ENCODE measurements around the gene SLC9B2. TPM values are rescaled to one million over a fixed set of nuclear protein-coding genes. Genes with fewer than 3 reads are reported as not detected.
"Not testable (repeated sequence)": the region's sequence is repeated elsewhere in the genome, so short reads cannot be mapped to it uniquely, and the experiment has no call there.

The SLC9B2 gene
- total RNA-seq, 1 experiment from 2014 or later: 4.0 TPM

GRCh38 chr4:103019308-103020124 is 57.0 kb downstream of the SLC9B2 start, which contains the start of gene SLC9B1:
Gene SLC9B1 (minus strand): TSS chr4:103019705. CDS start chr4:102991711, 27,994 bp downstream.
- DNase-seq (ENCODE audit: low read depth): peak; percentile 95

DNA sequence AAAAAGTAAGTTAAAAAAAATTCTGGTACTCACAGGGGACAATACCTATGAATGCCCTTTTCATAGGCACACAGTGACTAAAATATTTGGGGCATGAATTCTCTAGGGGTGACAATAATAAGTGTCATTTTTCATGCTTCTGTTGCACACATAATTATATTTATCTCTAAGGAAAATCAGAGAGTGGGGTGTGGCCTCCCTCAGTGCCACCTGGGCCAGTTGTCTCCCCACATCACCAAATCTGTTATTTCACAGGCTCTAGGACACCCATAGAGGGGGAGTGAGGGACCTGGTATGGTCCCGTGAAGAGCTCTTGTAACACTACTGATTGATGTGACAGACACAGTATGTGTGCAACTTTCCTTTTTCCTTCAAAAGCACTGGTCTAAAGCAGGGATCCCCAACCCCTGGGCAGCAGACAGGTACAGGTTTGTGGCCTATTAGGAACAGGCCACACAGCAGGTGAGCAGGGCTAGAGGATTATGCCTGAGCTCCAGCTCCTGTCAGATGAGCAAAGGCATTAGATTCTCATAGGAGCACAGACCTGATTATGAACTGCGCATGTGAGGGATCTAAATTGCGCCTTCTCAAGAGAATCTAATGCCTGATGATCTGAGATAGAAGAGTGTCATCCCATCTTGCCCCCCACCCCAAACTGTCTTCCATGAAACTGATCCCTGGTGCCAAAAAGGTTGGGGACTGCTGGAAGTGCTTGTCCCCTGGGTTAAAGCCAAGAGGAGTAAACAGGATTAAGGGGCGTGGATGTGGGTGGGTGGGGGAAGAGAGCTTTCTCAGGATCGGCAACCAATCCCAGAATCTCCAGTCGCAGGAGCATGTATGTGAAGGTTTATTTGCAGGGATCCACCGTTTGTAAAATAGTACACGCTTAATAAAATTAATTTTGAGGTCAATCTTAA is 57.9 kb downstream of the SLC9B2 start:
- DNase-seq (ENCODE audit: low read depth): peak; percentile 0

- no peak for DNase-seq (ENCODE audit: low read depth)
Observed at GRCh38 chr4:103012551-103012950, 64.0 kb downstream of the SLC9B2 start.

- DNase-seq (ENCODE audit: low read depth): peak; percentile 54
Observed at GRCh38 chr4:103012060-103012459, 64.5 kb downstream of the SLC9B2 start.

DNA sequence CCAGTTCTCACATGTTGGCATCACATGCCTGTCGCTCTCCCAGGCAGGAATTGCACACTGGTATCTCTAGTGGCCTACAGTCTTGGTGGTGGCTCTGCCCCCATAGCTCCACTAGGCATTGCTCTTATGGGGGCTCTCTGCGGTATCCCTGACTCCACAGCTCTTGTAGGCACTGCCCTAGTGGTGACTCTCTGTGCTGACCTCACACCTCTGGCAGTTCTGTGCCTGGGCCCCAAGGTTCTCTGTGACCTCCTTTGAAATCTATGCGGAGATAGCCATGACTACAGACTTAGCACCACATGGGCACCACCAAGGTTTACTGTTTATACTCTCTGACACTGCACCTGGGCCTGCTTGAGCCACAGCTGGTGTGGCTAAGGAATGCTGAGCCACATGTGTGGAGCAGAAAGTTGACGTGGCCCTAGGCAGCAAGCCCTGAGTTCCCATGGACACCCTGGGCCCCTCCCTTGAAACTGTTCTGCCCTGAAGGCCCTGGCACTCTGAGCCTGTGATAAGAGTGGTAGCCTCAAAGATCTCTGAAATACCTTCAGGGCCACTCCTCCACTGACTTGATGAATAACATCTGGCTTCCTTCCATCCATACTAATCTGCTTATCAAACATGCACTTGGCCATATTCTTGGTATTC is 65.1 kb downstream of the SLC9B2 start:
- peak; percentile 66 for DNase-seq (ENCODE audit: low read depth)

DNA sequence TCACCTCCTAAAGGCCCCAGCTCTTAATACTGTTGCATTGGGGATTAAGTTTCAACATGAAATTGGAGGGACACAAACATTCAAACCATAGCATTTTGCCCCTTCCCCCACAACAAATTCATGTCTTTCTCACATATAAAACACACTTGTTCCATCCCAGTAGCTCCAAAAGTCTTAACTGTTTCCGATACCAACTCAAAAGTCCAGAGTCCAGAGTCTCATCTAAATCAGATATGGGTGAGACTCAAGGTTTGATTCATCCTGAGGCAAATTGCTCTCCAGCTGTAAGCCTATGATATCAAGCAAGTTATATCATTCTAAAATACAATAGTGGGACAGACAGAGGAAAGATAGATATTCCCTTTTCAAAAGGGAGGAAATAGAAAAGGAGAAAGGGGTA is 65.8 kb downstream of the SLC9B2 start:
- DNase-seq (ENCODE audit: low read depth): no peak

- DNase-seq (ENCODE audit: low read depth): peak; percentile 59
Observed at GRCh38 chr4:103008875-103009729, 67.5 kb downstream of the SLC9B2 start.

DNA sequence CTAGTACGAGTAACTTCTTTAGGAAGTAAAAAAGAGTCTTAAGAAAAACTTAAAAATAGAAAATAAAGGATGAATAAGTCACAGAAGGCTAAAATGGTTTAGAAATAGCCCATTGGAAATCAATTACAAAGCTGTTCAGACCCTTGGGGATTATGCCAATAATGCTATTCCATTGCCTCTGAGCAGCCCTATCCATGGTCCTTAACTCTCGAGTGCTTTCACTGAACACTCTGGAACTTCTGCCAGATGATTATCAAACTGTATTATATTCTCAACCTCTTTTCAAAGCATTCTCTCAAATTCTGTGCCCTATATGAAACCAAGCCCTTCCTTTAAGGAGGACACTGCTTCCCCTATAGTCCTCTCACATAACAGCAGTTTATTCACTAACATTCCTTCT is 74.0 kb downstream of the SLC9B2 start:
- peak; percentile 6 for DNase-seq (ENCODE audit: low read depth)

DNA sequence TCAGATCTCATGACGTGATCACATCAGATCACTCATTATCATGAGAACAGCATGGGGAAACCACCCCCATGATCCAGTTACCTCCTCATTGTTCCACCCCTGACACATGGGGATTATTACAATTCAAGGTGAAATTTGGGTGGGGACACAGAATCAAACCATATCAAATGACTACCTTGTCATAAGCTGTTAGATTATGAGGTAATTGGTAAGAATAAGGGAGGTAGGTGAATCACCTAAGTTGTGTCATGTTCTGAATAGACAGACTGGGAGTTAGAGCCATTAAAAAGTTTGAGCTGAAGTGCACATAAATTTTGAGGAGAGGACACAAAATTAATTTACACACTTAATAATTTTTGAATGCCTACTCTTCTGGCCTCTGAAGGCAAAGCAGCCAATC is 81.8 kb downstream of the SLC9B2 start:
- DNase-seq (ENCODE audit: low read depth): no peak

- not testable (repeated sequence) for DNase-seq (ENCODE audit: low read depth)
Observed at GRCh38 chr4:102993985-102994384, 82.6 kb downstream of the SLC9B2 start.

GRCh38 chr4:102988429-102989020 is 88.0 kb downstream of the SLC9B2 start:
- no peak for DNase-seq (ENCODE audit: low read depth)

- DNase-seq (ENCODE audit: low read depth): no peak
Observed at GRCh38 chr4:102981005-102981404, 95.6 kb downstream of the SLC9B2 start.

Other genes starting within 250 kb of the SLC9B2 start
- gene UBE2D3, start 249.2 kb downstream of the SLC9B2 start, total RNA-seq (2014; rRNA removed; shearing (Covaris generic)): 325 and 456 TPM in 2 replicates
- gene CISD2, start 207.8 kb downstream of the SLC9B2 start, total RNA-seq (2014; rRNA removed; shearing (Covaris generic)): 30.5 and 47.7 TPM in 2 replicates
- gene SLC9B1, start 57.1 kb downstream of the SLC9B2 start, total RNA-seq (2014; rRNA removed; shearing (Covaris generic)): not detected in 2 replicates
- gene BDH2, start 23.1 kb upstream of the SLC9B2 start, total RNA-seq (2014; rRNA removed; shearing (Covaris generic)): 17.3 and 25.1 TPM in 2 replicates
- 15.9 and 21.3 TPM in 2 replicates for gene CENPE, start 121.6 kb upstream of the SLC9B2 start, total RNA-seq (2014; rRNA removed; shearing (Covaris generic))